ENCODE data around the gene RAB39A.
A peak's percentile ranks its signal among the peaks of the same experiment; 100 is the strongest.

Gene RAB39A

GRCh38 chr11:108002476-108002875 lies 74.2 kb downstream of the RAB39A start:
- no peaks in the 10 kb centered on the region for H3K79me2 ChIP-seq (ENCODE audit: control insufficient read depth, insufficient read depth, low read length, unreplicated experiment)
- H2AFZ ChIP-seq (ENCODE audit: low read length, unreplicated experiment) = no peak overlapping the region
- no peaks in the 10 kb centered on the region for H3K36me3 ChIP-seq (ENCODE audit: insufficient read depth, low read length)

GRCh38 chr11:108003623-108004022 lies 75.4 kb downstream of the RAB39A start:
- H3K4me3 ChIP-seq (ENCODE audit: low read depth, low read length) = no peak overlapping the region
- H3K4me1 ChIP-seq (ENCODE audit: control insufficient read depth, insufficient read depth, low read length, unreplicated experiment) = no peaks in the 10 kb centered on the region
- H3K27me3 ChIP-seq (ENCODE audit: insufficient read depth, low read length) = no peaks in the 10 kb centered on the region

More at GRCh38 chr11:108002476-108002875, 74.2 kb downstream of the RAB39A start:
- no peaks in the 10 kb centered on the region for H3K27me3 ChIP-seq (ENCODE audit: insufficient read depth, low read length)
- H3K4me1 ChIP-seq (ENCODE audit: control insufficient read depth, insufficient read depth, low read length, unreplicated experiment) = no peaks in the 10 kb centered on the region
- H3K4me3 ChIP-seq (ENCODE audit: low read depth, low read length) = no peak overlapping the region
- H3K27ac ChIP-seq (ENCODE audit: low read depth, low read length) = no peak overlapping the region

DNA sequence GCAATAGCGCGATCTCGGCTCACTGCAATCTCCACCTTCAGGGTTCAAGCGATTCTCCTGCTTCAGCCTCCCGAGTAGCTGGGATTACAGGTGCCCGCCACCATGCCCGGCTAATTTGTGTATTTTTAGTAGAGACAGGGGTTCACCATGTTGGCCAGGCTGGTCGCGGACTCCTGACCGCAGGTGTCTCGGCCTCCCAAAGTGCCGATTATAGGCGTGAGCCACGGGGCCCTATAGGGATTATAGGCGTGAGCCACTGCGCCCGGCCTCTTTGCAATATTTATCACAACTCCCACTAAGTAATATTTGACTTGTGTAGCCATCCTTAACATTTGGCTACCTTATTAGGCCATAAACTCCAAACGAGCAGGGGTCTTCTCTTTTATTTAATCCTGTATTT lies 79.6 kb downstream of the RAB39A start:
- Histone ChIP-seq H3K27ac (ENCODE audit: low read depth, low read length) (no peak overlapping the region), H3K4me1 (ENCODE audit: control insufficient read depth, insufficient read depth, low read length, unreplicated experiment) (peaks cover 17% of the 10 kb centered on the region), H2AFZ (ENCODE audit: low read length, unreplicated experiment) (no peak overlapping the region), H3K4me3 (ENCODE audit: low read depth, low read length) (0 out of 2 replicates have a peak overlapping the region, but pooled peaks have one; percentile 88), H3K36me3 (ENCODE audit: insufficient read depth, low read length) (no peaks in the 10 kb centered on the region), H3K79me2 (ENCODE audit: control insufficient read depth, insufficient read depth, low read length, unreplicated experiment) (peaks cover 40% of the 10 kb centered on the region), H3K27me3 (ENCODE audit: insufficient read depth, low read length) (no peaks in the 10 kb centered on the region)

More at GRCh38 chr11:108003623-108004022, 75.4 kb downstream of the RAB39A start:
- Histone ChIP-seq H3K79me2 (ENCODE audit: control insufficient read depth, insufficient read depth, low read length, unreplicated experiment) (no peaks in the 10 kb centered on the region), H3K36me3 (ENCODE audit: insufficient read depth, low read length) (no peaks in the 10 kb centered on the region), H3K27ac (ENCODE audit: low read depth, low read length) (no peak overlapping the region), H2AFZ (ENCODE audit: low read length, unreplicated experiment) (no peak overlapping the region)

DNA sequence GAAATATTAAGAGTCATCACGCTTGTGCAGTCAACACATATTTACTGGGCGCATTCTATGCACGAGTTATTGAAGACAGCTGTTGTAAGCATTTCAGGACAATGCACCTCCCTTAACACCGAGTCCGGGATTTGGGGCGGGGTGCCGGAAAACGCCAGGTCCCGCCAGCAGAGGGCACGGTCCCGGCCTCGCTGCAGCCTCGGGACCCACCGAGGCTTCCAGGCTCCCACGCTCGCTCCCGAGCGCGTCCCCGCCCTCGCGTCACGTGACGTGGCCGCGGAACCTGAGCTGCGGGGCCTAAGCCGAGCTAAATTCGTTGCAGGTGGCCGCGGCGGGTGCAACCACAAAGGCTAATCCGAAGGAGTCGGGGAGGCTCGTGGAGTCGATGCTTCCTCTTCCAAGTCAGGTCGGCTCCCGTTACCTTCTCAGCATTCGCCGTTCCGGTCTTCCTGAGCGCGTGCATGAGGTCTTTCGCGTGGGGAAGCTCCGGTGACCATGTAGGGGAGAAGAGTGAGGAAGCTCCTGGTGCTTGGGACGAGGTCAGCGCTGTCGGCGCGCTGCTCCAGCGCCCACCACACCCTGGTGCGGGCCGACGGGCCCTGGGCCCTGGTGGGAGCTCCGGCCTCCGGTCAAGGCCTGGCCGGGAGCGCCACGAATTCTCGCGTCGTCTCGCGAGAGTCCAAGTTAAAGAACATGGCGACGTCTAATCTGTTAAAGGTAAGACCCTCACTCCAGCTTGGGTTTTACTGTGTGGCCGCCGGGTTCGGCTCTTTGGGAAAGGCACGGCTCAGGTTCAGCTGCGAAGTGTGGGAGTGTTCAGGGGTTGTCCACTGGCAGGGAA lies 80.6 kb downstream of the RAB39A start, which contains the start of gene CUL5:
TSS of gene CUL5 (plus strand) at position 243 of the 841 bp plus-strand sequence. CDS start at position 694, 451 bp downstream.
- peak within 1 kb of the TSS; percentile 85 for H3K27ac ChIP-seq (ENCODE audit: low read depth, low read length)
- H3K27me3 ChIP-seq (ENCODE audit: insufficient read depth, low read length) = no peaks in the 10 kb centered on the region
- peak within 1 kb of the TSS; percentile 88 for H3K4me3 ChIP-seq (ENCODE audit: low read depth, low read length)
- H2AFZ ChIP-seq (ENCODE audit: low read length, unreplicated experiment) = peak within 1 kb of the TSS; percentile 96
- peaks cover 50% of the 10 kb centered on the region for H3K79me2 ChIP-seq (ENCODE audit: control insufficient read depth, insufficient read depth, low read length, unreplicated experiment)
- H3K4me1 ChIP-seq (ENCODE audit: control insufficient read depth, insufficient read depth, low read length, unreplicated experiment) = peaks cover 17% of the 10 kb centered on the region
- no peaks in the 10 kb centered on the region for H3K36me3 ChIP-seq (ENCODE audit: insufficient read depth, low read length)

DNA sequence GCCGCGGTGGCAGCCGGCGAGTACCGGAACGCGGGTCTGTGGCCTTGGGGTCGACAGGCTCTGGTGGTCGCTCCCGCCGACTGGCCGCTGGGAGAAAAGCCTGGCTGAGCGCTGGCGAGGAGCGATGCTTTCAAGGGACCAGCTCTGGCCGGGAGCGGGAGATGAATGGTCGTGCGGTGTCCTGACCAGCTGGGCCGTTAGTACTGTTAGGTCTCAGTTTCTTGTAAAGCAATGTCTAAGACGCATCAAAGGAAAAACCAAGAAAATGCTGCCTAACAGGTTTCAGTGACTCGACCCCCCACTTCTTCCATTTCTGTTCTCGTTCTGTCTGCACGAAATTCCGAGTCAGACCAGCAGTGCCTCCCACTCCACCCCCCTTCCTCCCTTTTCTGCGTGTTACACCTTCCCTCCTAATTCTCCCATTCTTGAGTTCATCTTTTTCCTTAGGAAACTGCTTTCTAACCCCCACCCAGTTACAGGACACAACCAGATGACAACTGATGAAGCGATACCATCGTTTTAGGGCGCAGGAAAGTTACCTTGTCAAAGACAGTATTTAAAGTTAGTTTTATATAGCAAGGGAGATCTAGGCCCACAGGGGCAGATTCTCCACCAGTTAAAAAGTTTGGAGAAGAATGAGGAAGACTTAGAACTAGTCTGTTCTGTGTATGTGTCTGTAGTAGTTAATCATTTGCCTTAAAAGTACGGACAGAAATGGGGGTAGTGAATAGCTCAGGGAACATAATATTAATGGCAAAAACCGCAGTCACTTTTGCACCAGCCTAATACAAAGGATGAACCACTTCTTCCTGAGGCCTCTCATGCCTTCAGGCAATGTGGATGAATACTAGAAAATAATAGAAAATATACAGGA lies 81.5 kb downstream of the RAB39A start:
- Histone ChIP-seq H3K4me1 (ENCODE audit: control insufficient read depth, insufficient read depth, low read length, unreplicated experiment) (peaks cover 17% of the 10 kb centered on the region), H3K27me3 (ENCODE audit: insufficient read depth, low read length) (no peaks in the 10 kb centered on the region), H3K27ac (ENCODE audit: low read depth, low read length) (peak overlapping the region; percentile 85), H3K4me3 (ENCODE audit: low read depth, low read length) (peak overlapping the region; percentile 88), H2AFZ (ENCODE audit: low read length, unreplicated experiment) (peak overlapping the region; percentile 96), H3K79me2 (ENCODE audit: control insufficient read depth, insufficient read depth, low read length, unreplicated experiment) (peaks cover 58% of the 10 kb centered on the region), H3K36me3 (ENCODE audit: insufficient read depth, low read length) (no peaks in the 10 kb centered on the region)

DNA sequence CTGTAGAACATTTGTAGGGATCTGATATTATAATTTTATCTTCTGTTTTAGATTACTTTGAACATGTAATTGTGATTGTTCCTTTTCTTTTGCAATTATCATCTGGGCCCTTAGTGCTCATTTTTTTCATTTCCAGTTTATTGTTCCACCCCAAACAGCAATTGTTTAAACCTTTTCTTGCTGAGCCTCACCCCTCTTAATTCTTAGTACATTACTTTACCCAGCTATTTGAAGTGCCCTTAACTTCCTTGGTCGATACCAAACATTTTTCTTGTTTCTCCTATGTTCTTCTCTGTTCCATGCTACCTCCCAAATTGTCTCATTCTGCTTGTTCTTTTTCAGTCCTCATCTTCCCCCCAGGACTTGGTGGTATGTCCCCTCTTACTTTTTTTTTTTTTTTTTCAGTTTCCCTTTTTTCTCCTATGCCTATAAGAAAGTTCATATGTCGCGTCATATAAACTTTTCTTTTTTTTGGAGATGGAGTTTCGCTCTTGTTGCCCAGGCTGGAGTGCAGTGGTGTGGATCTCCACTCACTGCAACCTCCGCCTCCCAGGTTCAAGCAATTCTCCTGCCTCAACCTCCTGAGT lies 84.0 kb downstream of the RAB39A start:
- Histone ChIP-seq H2AFZ (ENCODE audit: low read length, unreplicated experiment) (no peak overlapping the region), H3K79me2 (ENCODE audit: control insufficient read depth, insufficient read depth, low read length, unreplicated experiment) (peaks cover 82% of the 10 kb centered on the region), H3K36me3 (ENCODE audit: insufficient read depth, low read length) (no peaks in the 10 kb centered on the region), H3K4me3 (ENCODE audit: low read depth, low read length) (no peak overlapping the region), H3K4me1 (ENCODE audit: control insufficient read depth, insufficient read depth, low read length, unreplicated experiment) (peaks cover 17% of the 10 kb centered on the region), H3K27ac (ENCODE audit: low read depth, low read length) (no peak overlapping the region), H3K27me3 (ENCODE audit: insufficient read depth, low read length) (no peaks in the 10 kb centered on the region)
